AML-193 (cell line): ENCODE results near the gene MCC.
"Not testable (repeated sequence)": the region's sequence is repeated elsewhere in the genome, so short reads cannot be mapped to it uniquely, and the experiment has no call there.

Experiments
- DNase-seq, 2 experiments: peaks; one replicate each; lab custom pipeline; 2025; lab: John Stamatoyannopoulos, UW

Gene MCC

GRCh38 chr5:113490317-113490716, 2.1 kb upstream of the MCC start:
- DNase-seq = no peak

- DNase-seq = peak; percentile 68 to 81
Observed at GRCh38 chr5:113489299-113489698, 1.0 kb upstream of the MCC start.

GRCh38 chr5:113488645-113489184, 462 bp upstream of the MCC start:
- DNase-seq = no peak

- no peak for DNase-seq
Observed at GRCh38 chr5:113487416-113487780, 855 bp downstream of the MCC start.

- no peak for DNase-seq
Observed at GRCh38 chr5:113480243-113480642, 8.0 kb downstream of the MCC start.

- no peak for DNase-seq
Observed at GRCh38 chr5:113478691-113479090, 9.6 kb downstream of the MCC start.

GRCh38 chr5:113474100-113474728, 14.0 kb downstream of the MCC start:
- DNase-seq = no peak

GRCh38 chr5:113463032-113463431, 25.2 kb downstream of the MCC start:
- DNase-seq = no peak

- not testable (repeated sequence) for DNase-seq
Observed at GRCh38 chr5:113457106-113457505, 31.1 kb downstream of the MCC start.

GRCh38 chr5:113452941-113453340, 35.3 kb downstream of the MCC start:
- no peak for DNase-seq

GRCh38 chr5:113451797-113452196, 36.5 kb downstream of the MCC start:
- no peak for DNase-seq

GRCh38 chr5:113450929-113451328, 37.3 kb downstream of the MCC start:
- DNase-seq = no peak

GRCh38 chr5:113450462-113450861, 37.8 kb downstream of the MCC start:
- DNase-seq = no peak

GRCh38 chr5:113448252-113448651, 40.0 kb downstream of the MCC start:
- no peak for DNase-seq

GRCh38 chr5:113447498-113448050, 40.7 kb downstream of the MCC start:
- DNase-seq = no peak

- DNase-seq = no peak
Observed at GRCh38 chr5:113446358-113446927, 41.8 kb downstream of the MCC start.

GRCh38 chr5:113437111-113437510, 51.1 kb downstream of the MCC start:
- no peak for DNase-seq

GRCh38 chr5:113435575-113435974, 52.7 kb downstream of the MCC start:
- DNase-seq = no peak

- DNase-seq = no peak
Observed at GRCh38 chr5:113434889-113435288, 53.4 kb downstream of the MCC start, which contains the start of gene TSSK1B. Gene TSSK1B (minus strand): TSS chr5:113434989. CDS start chr5:113434839, 150 bp downstream.

- no peak for DNase-seq
Observed at GRCh38 chr5:113433862-113434612, 54.2 kb downstream of the MCC start.

GRCh38 chr5:113433071-113433470, 55.2 kb downstream of the MCC start:
- DNase-seq = no peak

GRCh38 chr5:113427871-113428574, 60.2 kb downstream of the MCC start:
- no peak for DNase-seq
